GM21619 (cell line): ENCODE results near the gene CTNNA1.

Experiments used
- ATAC-seq: cut with Tn5 transposase; IDR thresholded peaks from one replicate; pipeline ENCODE4 v1.9.1; 2021; ENCODE audit not compliant: unreplicated experiment

The CTNNA1 gene

DNA sequence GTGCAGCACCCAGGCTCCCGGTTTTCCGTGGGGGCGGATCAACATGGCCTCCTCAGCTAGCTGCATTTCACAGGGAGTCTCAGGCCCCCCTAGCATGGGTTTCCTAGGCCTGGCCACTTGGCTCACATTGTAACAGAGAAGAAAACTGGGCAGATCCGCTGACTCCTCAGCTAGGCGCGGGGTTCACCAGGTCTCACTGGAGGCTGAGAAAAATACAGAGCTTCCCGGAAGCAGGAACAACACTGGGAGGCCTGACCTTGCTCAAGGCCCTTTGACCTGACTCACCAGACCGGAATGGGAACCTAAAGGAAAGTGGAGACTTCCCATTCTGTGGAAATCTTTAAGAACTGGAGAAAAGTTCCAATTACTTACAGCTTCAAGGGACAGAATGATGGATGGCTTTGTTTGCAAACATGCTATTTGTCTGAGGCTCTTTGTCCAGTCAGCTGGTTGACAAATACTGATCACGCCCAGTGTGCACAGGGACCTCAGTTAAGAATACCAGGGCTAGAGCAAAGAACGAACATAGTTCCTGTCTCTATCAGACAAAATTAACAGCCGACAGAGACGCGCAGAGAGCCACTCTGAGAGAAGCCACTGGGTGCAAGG is 210.6 kb downstream of the CTNNA1 start:
- ATAC-seq: no peak

- no peak for ATAC-seq
Observed at GRCh38 chr5:138964647-138965201, 211.5 kb downstream of the CTNNA1 start.

DNA sequence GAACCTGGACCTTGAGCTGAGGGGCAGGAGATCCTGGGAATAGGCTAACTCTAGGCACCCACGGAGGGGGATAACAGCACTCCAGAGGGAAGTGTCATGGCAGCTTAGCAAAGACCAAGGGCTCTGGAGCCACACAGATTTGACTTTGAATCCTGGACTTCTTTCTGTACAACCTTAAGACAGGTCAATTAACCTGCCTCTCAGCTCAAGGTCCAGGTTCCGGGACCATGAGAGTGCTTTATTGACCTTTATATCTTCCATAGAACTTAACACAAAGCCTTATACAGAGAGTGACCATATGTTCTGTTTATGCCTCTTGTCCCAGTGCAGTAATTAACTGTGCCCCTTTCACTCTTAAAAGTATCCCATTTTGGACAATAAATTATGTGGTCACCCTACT is 212.4 kb downstream of the CTNNA1 start:
- ATAC-seq: no peak

DNA sequence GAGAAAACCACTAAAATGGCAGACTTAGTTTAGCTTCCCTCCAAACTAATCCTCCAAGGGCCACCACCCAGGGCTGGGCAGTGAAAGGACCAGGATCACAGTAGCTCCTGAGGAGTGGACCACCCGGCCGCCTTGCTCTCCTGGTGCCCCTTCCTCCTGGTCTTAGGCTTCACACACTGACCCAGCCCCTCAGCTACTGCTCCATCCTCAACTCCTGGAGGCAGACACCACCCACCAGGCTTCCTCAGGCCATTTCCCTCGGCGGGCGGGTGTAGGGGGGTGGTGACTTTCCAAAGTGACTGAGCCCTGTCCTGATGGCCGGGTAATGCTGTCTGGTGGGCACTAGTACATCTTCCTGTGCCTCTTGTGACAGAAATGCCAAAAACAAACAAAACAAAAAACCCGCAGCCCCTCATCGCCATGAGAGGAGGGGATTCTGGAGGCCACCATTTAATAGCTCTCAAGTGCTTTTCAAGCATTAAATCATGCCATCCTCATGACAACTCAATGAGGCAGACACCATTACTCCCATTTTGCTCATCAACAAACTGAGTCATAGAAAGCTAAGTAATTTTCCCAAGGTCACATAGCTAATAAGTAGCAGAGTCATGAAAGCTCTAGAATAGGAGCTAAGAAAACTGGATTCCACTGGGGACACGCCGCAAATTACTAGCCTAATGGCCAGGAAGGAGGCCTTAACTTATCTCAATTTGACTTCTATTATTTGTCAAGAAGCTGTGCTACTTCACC is 213.2 kb downstream of the CTNNA1 start:
- ATAC-seq: no peak

DNA sequence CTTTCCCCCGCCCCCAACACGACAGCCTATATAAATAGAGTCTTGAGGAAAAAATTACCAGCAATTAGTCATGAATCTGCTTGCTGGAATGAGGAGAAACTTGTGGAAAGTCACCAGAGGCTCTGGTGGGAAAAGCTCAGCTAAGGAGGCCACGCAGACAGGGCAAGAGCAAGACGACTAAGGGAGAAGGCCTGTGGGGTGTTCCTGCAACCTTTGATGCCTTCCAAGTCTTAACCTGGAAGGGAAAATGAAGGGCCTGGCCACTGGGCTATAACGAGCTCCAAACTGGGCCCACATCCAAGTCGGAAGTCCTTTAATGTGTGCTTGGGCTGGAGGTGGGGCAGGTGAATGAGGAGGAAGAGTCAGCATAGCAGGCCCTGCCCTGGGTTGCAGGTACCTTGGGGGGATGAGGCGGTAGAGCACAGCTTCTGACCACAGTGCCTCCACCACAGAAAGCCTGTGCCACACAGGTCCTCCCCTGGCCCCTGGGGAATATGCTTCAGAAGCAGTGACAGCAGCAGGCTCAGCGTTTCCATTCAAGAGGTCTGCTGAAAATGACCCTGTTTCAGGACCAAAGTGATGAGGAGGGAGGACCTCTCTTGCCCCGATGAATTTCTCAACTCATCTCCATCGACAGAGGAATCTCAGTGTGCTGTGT is 214.7 kb downstream of the CTNNA1 start:
- ATAC-seq: no peak

DNA sequence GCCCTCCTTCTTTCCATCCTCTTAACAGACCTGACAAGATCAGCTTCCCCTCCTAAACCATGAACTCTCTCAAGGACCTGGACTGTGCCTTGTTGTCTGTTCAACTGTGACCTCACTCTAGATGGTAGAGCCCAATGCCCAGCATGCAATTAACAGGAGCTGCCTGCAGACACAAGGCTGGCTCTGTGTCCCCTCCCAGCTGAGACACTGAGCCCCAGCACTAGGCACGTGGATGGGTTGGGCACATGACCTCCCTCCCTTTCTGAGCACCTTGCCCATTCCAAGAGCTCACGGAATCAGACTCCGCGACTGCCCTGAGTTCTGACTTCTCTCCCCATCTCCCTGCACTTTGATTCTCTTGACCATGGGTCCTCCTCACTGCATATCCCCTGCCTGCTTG is 215.4 kb downstream of the CTNNA1 start:
- no peak for ATAC-seq

GRCh38 chr5:138969323-138970002 is 216.2 kb downstream of the CTNNA1 start:
- ATAC-seq: no peak

GRCh38 chr5:138972230-138972629 is 219.0 kb downstream of the CTNNA1 start:
- no peak for ATAC-seq

- no peak for ATAC-seq
Observed at GRCh38 chr5:138972836-138973235, 219.6 kb downstream of the CTNNA1 start.

- no peak for ATAC-seq
Observed at GRCh38 chr5:138974227-138975063, 221.2 kb downstream of the CTNNA1 start.

DNA sequence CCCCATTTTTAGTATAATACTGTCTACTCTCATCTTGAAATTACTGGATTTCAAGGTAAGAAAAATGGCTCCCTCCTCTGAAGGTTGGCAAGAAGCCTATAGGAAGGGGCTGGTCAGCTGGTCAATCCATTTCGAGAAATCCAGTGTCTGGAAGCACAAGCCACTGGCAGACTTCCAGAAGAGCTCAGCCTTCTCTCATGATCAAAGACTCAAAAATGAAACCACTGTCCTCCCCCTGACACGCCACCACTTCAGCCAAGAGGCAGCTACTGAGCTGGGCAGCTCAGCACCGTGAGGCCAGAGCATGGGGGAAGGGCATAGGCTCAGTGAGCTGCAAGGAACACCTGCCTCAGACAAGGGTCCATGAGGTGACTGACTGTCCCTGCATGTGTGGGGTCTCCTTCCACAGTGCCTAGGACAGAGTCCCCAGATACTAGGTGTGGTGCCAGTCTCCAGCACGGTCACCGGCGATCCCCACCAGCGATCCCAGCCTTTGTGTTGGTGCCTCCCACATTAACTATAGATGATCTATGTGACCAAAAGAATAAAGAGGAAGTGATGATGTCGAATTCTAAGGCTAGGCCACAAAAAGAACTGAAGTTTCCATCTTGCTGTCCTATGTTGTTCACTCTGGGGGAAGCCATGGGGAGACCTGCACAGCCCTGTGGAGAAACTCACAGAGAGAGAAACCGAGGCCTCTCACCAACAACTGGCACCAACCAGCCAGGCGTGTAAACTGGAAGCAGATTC is 222.0 kb downstream of the CTNNA1 start:
- no peak for ATAC-seq

DNA sequence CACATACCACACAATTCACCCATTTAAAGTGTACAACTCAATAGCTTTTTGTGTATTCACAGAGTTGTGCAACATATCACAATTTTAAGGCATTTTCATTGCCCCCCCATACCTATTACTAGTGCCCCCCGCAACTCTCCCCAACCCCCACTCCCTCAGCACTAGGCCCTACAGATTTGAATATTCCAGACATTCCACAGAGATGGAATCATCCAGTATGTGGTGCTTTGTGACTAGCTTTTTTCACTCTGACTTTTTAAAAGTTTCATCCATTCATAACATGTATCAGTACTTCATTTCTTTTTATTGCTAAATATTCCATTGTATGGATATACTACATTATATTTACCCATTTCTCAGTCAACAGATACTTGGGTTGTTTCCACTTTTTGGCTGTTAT is 224.9 kb downstream of the CTNNA1 start:
- ATAC-seq: no peak

- no peak for ATAC-seq
Observed at GRCh38 chr5:138978581-138978980, 225.4 kb downstream of the CTNNA1 start.

DNA sequence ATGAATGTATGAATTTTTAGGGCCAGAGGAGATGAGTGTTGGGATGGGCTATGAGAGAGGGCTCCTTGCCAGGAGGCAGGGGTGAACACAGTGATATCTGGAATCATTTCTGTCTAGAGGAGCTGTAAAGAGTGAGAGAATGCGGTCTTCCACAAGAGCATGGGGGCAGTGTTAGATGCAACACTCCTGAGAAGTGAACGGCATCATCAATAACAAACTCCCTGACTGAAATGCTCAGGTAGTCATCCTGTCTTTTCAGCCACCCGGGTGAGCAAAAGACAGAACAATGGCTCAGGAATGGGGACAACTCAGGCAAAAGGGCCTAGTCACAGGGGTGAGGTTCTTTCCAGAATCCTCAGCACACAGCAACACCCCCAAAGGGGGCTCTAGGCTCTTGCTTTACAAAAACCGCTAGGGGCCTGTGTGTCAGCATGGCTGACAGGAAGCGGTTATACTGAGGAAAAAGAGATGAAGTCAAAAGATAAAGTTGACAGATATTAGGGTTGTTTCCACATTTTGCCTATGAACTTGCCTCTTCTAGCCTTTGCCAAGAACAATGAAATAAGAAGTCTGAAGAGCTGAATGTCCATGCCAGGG is 226.6 kb downstream of the CTNNA1 start:
- no peak for ATAC-seq

DNA sequence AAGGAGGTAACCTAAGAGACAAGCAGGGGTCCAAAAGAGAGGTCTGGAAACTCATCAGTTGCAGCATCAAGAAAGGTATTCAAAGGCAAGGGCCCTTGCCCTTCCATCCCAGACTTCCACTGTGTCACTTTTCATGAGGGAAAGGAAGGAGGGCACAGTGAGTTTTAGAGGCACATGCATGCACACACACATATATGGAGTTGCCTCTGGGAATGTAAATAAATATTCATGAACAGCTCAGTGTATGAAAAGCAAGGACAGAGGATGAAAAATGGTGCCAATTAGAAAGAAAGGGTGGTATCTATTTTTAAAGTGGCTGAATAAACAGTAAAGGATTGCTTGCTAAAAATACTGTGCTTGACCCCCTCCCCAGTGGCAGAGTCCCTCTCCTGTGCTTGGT is 227.2 kb downstream of the CTNNA1 start:
- ATAC-seq: no peak

- ATAC-seq: no peak
Observed at GRCh38 chr5:138981131-138981530, 227.9 kb downstream of the CTNNA1 start.

GRCh38 chr5:138981586-138981985 is 228.4 kb downstream of the CTNNA1 start:
- no peak for ATAC-seq

- ATAC-seq: no peak
Observed at GRCh38 chr5:138983984-138984383, 230.8 kb downstream of the CTNNA1 start.
